HG02970 (cell line): ENCODE data around the gene RPL14.
"Not testable (repeated sequence)": the region's sequence is repeated elsewhere in the genome, so short reads cannot be mapped to it uniquely, and the experiment has no call there.

Experiments
- ATAC-seq: cut with Tn5 transposase; IDR thresholded peaks from one replicate; pipeline ENCODE4 v1.9.1; 2021; ENCODE audit warnings: mild to moderate bottlenecking, moderate library complexity, moderate number of reproducible peaks; ENCODE audit not compliant: unreplicated experiment, low FRiP score

RPL14 gene

DNA sequence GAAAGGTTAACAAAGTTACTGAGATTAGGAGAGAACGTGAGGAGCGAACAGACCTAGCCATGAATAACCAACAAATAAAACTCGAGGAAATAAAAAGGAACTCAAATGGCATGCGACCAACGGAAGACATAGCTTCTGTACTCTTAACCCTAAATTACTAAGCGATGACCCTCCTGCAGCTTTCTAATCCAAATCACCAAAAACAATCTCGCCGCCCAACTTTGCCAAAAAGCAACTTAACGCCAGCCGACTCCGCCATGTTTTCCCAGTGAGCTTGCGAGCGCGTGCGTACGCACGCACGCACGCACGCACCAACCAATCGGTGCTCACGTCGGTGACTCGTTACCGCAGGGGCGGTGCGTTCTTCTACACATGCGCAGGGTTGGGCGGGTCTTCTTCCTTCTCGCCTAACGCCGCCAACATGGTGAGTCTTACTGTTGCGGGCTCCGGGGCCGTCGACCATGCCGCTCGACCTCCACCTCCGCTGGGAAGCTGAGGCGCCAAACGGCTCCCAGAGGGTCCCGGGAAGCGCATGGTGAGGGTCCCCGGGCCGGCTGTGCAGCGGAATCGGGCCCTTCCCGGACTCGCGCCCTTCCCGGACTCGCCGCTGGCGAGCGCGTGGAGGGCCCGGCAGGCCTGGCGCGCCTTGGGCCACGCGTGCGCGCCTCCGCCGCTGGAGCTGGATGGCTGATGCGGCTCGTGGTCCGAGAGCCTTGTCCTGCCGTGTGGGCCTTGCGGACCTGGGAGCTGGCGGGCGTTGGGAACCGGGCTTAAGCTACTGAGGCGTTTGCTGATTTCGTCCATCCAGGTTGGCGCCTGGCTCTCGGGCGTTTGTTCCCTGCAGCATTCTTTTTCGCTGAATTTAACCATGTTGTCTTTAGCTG lies at the start of gene RPL14:
RPL14 (plus strand) TSS at position 400 of the 884 bp plus-strand sequence; CDS start at position 533, 133 bp downstream.
- peak; percentile 64 for ATAC-seq

DNA sequence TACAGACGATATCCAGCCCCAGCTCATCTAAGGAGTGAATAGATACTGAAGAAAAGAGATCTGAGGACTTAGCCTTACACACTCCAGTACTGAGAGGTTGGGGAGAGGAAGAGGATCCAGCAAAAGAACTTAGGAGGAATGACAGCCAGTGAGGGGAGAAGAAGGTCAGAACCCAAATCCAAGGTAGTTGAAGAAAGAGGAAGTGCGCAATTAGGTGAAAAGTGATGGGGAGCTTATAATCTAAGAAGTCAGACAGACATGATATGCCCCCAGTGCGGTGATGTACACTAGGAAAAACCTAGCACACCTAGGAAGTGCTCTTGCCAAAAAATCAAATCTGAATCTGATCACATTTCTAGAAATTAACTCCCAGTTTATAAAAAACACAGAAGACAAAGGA lies 49.5 kb upstream of the RPL14 start:
- ATAC-seq, result no peak

GRCh38 chr3:40414270-40414669 lies 42.9 kb upstream of the RPL14 start:
- no peak for ATAC-seq

- ATAC-seq, result no peak
Measured at GRCh38 chr3:40417845-40418543, 39.1 kb upstream of the RPL14 start.

DNA sequence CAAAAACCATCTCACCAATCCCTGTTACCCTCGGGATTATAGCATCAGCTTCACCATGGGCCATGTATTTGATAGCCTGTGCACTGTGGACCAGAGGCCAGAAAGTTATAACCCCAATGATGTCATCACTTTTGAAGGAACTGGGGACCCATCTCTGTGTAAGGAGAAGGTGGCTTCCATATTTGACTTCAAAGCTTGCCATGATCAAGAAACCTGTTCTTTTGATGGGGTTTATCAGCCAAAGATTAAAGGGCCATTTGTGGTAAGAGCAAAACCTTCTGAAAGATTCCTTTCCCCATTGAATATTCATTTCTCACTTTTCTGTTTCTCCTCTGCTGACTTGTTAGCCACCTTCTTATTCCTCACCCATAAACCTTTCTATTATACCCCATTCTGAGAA lies 34.3 kb upstream of the RPL14 start:
- ATAC-seq, result no peak

GRCh38 chr3:40427045-40427669 lies 30.0 kb upstream of the RPL14 start:
- ATAC-seq, result no peak

DNA sequence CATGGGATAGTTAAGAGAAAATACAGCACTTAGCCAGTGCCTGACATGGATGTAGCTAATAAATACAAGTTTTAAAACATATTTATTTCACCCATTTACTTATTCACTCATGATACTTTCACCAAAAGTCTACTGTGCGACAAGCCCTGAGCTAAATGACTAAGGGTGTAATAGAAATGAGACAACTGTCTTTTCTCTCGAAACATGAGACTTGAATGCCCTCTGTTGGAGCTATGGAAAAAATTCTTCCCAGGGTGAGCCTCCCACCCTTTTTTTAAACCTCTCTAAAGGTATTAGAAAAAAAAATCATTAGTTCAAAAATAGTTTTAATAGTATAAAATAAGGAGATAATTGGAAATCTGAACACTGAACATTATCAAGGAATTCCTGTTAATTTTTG lies 24.3 kb upstream of the RPL14 start:
- no peak for ATAC-seq

DNA sequence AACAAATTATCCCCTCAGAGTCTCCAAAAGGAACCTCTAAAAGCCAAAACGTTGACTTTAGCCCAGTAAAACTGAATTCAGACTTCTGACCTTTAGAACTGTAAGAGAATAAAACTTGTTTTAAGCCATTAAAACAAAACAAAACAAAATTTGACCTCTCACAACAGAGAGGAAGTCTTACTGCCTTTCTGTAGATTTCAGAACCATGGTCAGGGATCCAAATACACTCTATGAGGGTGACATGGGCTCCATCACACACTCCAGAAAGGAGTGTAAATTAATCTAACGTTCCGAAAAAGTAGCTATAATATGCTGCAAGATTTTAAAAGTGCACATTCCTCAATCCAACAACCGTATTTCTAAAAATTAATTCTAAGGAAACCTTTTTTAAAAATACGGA lies 19.2 kb upstream of the RPL14 start:
- ATAC-seq, result no peak

GRCh38 chr3:40445062-40445461 lies 12.1 kb upstream of the RPL14 start:
- ATAC-seq, result no peak

DNA sequence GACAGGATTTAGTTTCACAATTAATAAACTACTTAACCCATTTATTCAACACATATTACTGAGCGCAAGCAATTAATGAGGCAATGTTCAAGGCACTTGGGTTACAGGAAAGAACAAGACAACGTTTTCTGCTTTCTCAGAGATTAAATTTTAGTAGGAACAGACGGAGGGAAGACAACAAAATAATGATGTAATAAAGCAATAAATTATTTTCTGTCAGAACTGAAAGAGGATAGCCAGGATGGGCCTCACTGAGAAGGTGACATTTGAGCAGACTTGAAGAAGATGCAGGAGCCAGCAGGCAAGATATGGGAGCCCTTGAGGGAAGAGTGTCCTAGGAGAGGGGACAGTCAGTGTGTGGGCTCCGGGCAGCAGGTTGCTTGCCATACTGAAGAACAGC lies 11.3 kb upstream of the RPL14 start:
- no peak for ATAC-seq

GRCh38 chr3:40450438-40450837 lies 6.7 kb upstream of the RPL14 start:
- no peak for ATAC-seq

DNA sequence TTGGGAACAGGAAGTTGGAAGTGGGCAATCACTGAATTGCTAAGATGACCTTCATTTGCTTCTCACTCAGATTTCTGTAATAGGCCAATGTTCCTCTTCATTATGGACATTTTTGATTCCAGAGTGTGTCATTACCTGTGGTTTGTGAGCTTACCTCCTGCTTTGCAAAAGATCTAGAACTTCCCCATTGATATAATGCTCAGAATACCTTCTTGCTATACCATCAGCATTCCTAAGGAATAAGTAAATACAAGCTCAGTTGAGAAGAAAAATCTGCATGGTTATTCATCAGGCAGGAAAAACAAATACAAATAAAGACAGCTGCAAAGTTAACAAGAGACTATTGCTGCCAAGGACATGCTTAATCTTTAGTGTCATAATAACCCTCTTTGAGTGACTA lies 5.6 kb upstream of the RPL14 start:
- no peak for ATAC-seq

DNA sequence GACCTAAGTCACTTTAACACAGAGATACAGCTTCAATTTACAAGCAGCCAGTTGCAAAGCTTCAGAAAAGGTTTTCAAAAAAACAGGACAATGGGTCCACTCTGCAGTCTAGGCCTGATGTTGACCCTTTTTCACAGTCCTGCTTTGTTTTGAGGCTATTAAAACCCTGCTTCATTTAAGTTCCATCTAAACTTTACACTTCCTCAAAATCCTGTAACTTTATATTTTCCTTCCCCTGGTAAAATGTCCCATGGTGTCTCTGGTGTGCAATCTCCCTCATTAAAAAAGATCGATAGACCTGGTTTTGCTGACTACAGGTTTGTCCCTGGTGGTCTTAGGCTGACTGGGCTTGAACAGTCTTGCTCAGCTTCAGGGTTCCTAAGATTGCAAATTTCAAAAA lies 5.1 kb upstream of the RPL14 start:
- no peak for ATAC-seq

DNA sequence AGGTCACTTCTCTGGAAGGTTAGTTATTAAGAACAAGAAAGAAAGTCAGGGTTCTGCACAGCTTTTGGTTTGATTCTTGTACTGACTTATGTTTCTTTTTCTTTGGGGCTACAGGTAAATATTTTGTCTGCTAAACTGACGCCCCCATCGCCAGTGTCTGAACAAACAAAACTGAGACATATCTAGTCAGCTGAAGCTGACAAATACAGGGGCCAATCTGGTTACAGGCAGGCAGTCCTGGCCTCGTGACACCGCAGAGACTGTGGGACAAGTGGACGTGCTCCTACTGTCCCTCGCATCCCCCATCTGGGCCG lies 4.6 kb upstream of the RPL14 start:
- ATAC-seq, result no peak

- ATAC-seq, result peak; percentile 94
Measured at GRCh38 chr3:40452876-40453730, 4.0 kb upstream of the RPL14 start.

GRCh38 chr3:40453933-40454332 lies 3.2 kb upstream of the RPL14 start:
- no peak for ATAC-seq

DNA sequence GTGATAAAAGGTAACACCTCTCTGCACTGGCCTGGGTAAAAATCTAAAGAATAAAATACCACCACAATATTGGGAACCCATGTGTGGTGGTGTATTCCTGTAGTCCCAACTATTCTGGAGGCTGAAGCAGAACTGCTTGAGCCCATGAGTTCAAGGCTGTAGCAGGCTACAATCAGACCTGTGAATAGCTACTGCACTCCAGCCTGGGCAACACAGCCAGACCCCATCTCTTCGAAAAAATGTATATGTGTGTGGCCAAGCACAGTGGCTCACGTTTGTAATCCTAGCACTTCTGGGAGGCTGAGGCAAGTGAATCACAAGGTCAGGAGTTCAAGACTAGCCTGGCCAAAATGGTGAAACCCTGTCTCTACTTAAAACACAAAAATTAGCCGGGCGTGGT lies 1.8 kb upstream of the RPL14 start:
- no peak for ATAC-seq

- no peak for ATAC-seq
Measured at GRCh38 chr3:40456279-40456939, 730 bp upstream of the RPL14 start.

- no peak for ATAC-seq
Measured at GRCh38 chr3:40458473-40458872, 1.3 kb downstream of the RPL14 start.

DNA sequence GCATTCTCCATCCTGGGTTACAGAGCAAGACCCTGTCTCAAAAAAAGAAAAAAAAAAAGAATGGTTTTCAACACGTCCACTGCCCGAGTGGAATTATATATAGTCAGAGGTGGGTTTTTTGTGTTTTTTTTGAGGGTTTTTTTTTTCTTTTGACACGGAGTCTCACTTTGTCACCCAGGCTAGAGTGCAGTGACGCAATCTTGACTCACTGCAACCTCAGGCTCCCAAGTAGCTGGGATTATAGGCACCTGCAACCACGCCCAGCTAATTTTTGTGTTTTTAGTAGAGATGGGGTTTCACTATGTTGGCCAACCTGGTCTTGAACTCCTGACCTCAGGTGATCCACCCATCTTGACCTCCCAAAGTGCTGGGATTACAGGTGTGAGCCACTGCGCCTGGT lies 3.3 kb downstream of the RPL14 start:
- not testable (repeated sequence) for ATAC-seq
